Measurements from ENCODE around the gene TMEM164. TPM values are rescaled to one million over a fixed set of nuclear protein-coding genes. Genes with fewer than 3 reads are reported as not detected.

The TMEM164 gene
- total and polyA plus RNA-seq, 2 of the 4 experiments (the other 2 are of a cell fraction), result 6.3 to 7.1 TPM

DNA sequence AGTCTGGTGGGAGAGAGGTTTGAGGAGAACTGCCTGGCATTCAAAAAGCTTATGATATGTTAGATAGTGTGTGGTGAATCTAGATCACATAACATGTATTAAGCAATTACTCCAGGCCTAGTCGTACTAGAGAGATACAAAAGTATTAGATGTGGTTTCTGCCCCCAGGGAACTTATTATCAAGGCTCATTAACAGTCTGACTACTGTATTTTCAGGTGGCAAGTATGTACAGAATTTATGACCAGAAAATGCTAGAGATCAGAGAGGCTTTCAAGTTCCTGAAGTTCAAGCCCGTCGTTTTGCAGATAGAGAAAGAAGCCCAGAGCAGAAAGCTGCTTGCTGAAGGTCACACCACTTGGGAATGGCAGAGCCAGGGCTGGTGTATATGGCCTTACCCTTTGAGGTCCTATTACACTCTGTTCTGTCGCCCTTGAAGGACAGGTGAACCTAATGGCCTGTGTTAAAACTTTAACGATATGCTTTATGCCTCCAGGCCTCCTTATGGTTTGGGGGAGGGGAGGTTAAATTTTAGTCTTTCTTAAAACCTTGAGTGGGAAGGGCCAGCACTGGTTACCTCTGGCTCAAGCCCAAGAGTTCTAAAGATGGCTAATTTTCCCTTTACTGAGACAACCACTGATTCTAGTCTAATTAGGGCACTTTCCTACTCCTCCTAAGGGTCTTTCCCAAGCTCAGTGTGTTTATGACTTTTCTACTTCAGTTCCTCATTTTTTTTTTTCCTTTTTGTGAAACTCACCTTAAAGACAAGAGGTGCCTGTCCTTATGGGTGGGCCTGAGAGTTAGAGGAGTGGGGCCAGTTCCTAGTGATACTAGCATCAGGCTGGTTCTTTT, 19.9 kb downstream of the TMEM164 start:
- TF ChIP-seq CHD1 (IDR thresholded peaks at IDR 0.05; ENCODE audit: low read depth, low read length), result no peak
- TF ChIP-seq POLR2A (IDR thresholded peaks at IDR 0.05; ENCODE audit: low read depth, low read length), result no peak
- no peak for TF ChIP-seq NFE2L2 (IDR thresholded peaks at IDR 0.05; ENCODE audit: low read depth, low read length)
- TF ChIP-seq RCOR1 (IDR thresholded peaks at IDR 0.05; ENCODE audit: insufficient replicate concordance, low read length), result no peak
- Histone ChIP-seq H3K27me3 (ENCODE audit: control insufficient read depth, insufficient read depth, low read length) (peaks cover 3% of the 10 kb centered on the region), H2BK15ac (ENCODE audit: low read depth, low read length) (no peak overlapping the region), H3K18ac (ENCODE audit: low read depth, low read length) (no peak overlapping the region), H3K9me3 (ENCODE audit: control insufficient read depth, insufficient read depth, low read length) (no peaks in the 10 kb centered on the region), H3K4me2 (ENCODE audit: low read depth, low read length) (no peak overlapping the region), H3K9me1 (ENCODE audit: insufficient read depth, low read length) (peaks cover 4% of the 10 kb centered on the region), H3K79me1 (ENCODE audit: low read depth in 1 of 2, low read length in 2 of 2) (no peaks in the 10 kb centered on the region; a peak in 1 of 4 replicates), H2AFZ (replicated peaks; ENCODE audit: low read length, poor library complexity) (no peak overlapping the region), H4K91ac (ENCODE audit: insufficient read depth, low read depth, low read length) (no peak overlapping the region), H3K9ac (ENCODE audit: low read depth, low read length) (no peak overlapping the region), H4K20me1 (ENCODE audit: insufficient read depth, low read length) (peaks cover 6% of the 10 kb centered on the region; the same call in 1 of the 2 replicates), H4K5ac (ENCODE audit: low read depth, low read length) (no peak overlapping the region), H3K27ac (ENCODE audit: insufficient read depth, low read length) (no peak overlapping the region), H3K36me3 (ENCODE audit: control insufficient read depth, insufficient read depth, low read length) (no peaks in the 10 kb centered on the region; the same call in 1 of the 2 replicates), H3K56ac (ENCODE audit: extremely low read depth, insufficient read depth, low read length) (no peak overlapping the region), H2BK5ac (ENCODE audit: low read depth, low read length, poor library complexity, severe bottlenecking) (no peak overlapping the region), H3K4me1 (ENCODE audit: control insufficient read depth, insufficient read depth, low read length) (no peaks in the 10 kb centered on the region; the same call in 1 of the 2 replicates), H3K4ac (ENCODE audit: low read depth, low read length) (no peak overlapping the region), H4K8ac (ENCODE audit: low read depth in 2 of 2, low read length in 2 of 2) (no peak overlapping the region), H2AK9ac (replicated peaks; ENCODE audit: low read depth, low read length, poor library complexity) (no peak overlapping the region), H2BK20ac (ENCODE audit: low read depth, low read length) (no peak overlapping the region), H2BK120ac (ENCODE audit: low read depth, low read length) (no peak overlapping the region), H2AK5ac (ENCODE audit: low read depth, low read length) (no peak overlapping the region), H3K14ac (replicated peaks; ENCODE audit: low read depth, low read length) (no peak overlapping the region), H3K4me3 (ENCODE audit: insufficient read depth, low read depth, low read length) (no peak overlapping the region), H3K23ac (ENCODE audit: low read depth, low read length) (no peak overlapping the region)
- dilution Hi-C loops (cut with HindIII; ENCODE audit: low sequenced_read_pairs, unreplicated experiment) (no loop called here), in situ Hi-C loops (cut with MboI; ENCODE audit: low sequenced_read_pairs) (no loop called here), intact Hi-C loops (cut with micrococcal nuclease) (no loop called here)
- no TSS peak for BruUV-seq (replicated peaks)
- DNase-seq (no peak), ATAC-seq (ENCODE audit: low read depth) (no peak)
- 94% methylated on average over 2 of the region's 5 CpGs; no CpG with 5 or more reads in 1 of the 2 experiments for WGBS, 2 experiments (ENCODE audit: extremely low coverage in 2 of 2, insufficient read length in 1 of 2)
- POLR2A ChIA-PET (ENCODE audit: unreplicated experiment), result no interaction called here
- CTCF ChIA-PET, result no interaction called here

All from IMR-90 (cell line).